Activated T-helper 9 cell treated with anti-CD3 and anti-CD28 coated beads, Interleukin-2, amount 50 U/mL, for 16 hours (primary cell): ENCODE data around the gene TBRG4.
"Not testable (repeated sequence)": the region's sequence is repeated elsewhere in the genome, so short reads cannot be mapped to it uniquely, and the experiment has no call there.

Source experiments
- DNase-seq: peaks from one replicate; pipeline ENCODE4 v3.0.0-alpha.2; 2020; ENCODE audit warnings: low read depth

The TBRG4 gene

GRCh38 chr7:45116048-45116447 lies 4.6 kb upstream of the TBRG4 start:
- DNase-seq = no peak

DNA sequence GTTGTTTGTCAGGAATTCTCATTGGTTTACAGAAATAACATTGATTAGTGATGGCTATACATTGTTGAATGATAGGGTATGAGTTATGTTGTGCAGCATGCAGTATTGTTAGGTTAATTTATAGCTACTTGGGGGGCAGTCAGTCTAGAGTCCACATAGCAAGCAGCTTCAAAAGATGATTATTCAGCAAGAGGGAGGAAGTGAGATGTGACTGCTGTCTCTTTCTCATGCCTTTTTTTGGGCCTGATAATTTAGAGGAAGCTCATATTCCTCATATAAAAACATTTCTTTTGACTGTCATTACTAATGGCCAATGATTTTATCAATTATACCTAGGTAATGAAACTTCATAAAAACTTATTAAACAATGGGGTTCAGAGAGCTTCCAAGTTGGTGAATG lies 3.4 kb upstream of the TBRG4 start:
- DNase-seq = no peak

DNA sequence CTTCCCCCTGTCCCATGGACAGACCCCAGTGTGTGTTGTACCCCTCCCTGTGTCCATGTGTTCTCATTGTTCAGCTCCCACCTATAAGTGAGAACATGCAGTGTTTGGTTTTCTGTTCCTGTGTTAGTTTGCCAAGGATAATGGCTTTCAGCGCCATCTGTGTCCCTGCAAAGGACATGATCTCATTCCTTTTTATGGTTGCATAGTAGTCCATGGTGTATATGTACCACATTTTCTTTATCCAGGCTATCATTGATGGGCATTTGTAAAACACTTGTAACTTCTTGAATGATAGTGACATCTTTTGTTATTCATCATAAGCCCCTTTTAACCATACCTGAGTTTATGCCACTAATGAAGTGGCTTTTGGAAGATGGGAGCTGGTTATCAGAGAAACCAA lies 2.8 kb upstream of the TBRG4 start:
- not testable (repeated sequence) for DNase-seq

- no peak for DNase-seq
Observed at GRCh38 chr7:45112648-45113047, 1.2 kb upstream of the TBRG4 start.

DNA sequence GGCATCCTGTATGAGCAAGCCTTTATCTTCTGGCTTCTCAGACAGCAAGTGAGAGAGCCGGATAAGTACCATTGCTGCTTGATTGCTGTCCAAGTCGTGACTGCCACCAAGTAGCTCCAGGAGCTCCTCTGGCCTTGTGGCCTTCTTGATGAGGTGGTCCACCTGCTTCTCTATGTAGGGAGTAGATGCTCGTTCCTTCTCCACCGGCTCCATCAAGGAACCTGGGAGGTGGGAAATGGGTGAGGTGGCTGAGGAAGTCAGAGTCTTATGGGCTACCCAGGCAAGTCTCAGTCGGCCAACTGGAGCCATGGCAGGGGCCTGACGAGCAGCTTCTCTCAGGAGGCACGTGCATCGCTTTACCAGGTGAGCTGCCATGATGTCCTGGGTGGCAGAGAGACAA lies 2.6 kb downstream of the TBRG4 start:
- no peak for DNase-seq

DNA sequence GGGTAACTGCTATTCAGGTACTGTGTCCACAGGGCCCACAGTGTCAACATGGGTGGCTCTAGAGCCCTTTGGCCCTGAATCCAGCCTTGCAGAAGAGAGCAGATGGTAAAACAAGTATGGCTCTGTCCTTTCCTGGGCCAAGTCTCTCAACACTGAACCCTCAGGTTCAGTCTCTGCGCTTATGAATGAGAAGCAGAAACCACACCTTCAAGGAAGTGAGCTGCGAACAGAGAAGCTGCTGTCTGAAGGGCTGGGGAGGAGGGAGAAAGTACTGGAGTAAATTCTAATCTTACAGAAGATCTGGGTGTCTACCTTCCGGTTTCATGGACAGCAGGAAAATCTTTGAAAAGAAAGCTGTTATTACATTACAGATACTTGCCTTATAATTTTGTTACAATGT lies 4.1 kb downstream of the TBRG4 start:
- DNase-seq = no peak

DNA sequence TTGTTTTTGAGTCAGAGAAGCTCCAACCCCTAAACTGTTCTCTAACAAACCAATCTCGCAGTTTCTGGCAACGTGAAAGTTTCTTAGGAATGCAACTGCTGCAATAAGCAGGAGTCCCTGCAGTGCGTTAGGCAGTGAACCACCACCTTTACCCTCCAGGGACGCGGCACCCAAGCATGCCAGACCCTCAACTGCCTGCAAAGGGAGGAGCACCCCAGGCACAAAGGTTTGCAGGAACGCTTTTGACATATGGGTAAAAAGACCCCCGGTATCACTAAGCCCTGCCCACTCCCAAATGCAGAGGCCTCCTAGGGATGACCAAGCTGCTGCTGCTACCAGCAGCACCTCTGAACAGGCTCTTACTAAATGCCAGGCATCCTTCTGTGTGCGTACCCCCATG lies 4.7 kb downstream of the TBRG4 start:
- no peak for DNase-seq

GRCh38 chr7:45105588-45106188 lies 5.8 kb downstream of the TBRG4 start:
- no peak for DNase-seq

DNA sequence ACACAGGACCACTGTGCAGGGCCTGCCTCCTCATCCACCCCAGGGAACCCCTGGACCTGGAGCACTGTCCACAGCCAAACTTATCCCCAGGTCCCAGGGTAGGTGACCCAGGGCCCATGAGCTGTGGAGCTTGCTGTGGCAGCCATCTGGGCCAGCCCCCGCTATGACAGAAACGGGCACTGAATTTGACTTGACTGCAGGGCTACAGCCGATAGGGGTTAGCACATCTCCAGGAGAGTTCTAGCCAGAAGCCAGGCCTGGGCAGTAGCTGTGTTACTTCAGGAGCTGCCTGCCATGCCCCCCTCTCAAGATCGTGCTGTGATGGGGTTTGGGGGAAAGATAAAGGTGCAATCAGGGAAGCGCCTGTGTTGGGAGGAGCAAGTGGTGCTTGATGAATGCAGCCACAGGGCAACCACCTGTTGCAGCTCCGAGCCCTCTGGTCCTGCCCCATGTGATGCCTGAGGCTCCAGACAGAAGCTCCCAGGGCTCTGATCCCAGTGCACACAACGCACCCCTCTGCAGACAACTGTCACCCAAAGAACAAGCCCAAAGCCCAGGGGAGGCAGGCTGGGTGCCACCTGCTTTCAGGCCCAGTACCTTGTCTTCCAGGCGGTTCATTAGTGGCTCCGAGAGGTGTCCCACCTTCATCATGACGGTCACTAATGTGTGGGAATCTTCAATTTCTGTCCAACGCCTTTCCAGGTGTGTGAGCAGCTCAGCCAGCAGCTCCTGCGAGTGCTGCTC lies 6.5 kb downstream of the TBRG4 start:
- no peak for DNase-seq

GRCh38 chr7:45103958-45104843 lies 7.3 kb downstream of the TBRG4 start:
- DNase-seq = no peak

- DNase-seq = no peak
Observed at GRCh38 chr7:45102785-45103712, 8.4 kb downstream of the TBRG4 start.

GRCh38 chr7:45101748-45102147 lies 9.7 kb downstream of the TBRG4 start:
- no peak for DNase-seq

DNA sequence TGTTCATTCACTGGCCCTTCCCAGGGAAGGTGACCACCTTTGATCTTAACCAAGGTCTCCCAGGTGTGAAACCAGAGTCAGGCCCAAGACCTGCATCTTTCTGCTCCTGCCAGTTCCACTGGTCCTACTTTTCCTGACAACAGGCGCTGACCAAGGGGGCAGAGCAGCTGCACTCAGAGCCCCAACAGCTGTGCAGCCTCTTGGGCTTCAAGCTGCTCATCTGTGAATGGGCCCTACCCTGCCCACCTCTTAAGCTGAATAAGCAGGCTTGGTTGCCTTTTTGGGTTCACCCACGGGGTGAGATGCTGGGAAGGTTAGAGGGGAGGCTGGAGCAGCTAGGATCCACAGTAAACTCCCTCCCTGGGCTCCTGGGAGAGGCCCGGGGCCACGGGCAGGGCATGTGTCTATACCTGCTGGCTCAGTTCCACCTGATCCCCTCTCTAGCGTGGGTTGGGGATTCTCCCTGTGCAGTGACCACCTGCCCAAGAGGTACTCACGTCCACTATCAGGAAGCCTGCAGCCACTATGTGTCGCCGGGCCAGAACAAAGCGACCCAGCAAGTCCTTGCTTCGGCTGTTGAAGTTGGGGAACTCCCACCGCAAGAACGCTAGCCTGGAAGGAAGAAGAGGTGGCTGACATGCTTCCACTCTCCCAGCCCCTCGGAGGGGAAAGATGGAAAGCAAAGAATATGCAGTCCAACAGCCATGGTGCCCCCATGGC lies 10.6 kb downstream of the TBRG4 start:
- no peak for DNase-seq

- DNase-seq = no peak
Observed at GRCh38 chr7:45099891-45100760, 11.4 kb downstream of the TBRG4 start.

- no peak for DNase-seq
Observed at GRCh38 chr7:45098983-45099839, 12.3 kb downstream of the TBRG4 start.

- no peak for DNase-seq
Observed at GRCh38 chr7:45092931-45093235, 18.6 kb downstream of the TBRG4 start.

DNA sequence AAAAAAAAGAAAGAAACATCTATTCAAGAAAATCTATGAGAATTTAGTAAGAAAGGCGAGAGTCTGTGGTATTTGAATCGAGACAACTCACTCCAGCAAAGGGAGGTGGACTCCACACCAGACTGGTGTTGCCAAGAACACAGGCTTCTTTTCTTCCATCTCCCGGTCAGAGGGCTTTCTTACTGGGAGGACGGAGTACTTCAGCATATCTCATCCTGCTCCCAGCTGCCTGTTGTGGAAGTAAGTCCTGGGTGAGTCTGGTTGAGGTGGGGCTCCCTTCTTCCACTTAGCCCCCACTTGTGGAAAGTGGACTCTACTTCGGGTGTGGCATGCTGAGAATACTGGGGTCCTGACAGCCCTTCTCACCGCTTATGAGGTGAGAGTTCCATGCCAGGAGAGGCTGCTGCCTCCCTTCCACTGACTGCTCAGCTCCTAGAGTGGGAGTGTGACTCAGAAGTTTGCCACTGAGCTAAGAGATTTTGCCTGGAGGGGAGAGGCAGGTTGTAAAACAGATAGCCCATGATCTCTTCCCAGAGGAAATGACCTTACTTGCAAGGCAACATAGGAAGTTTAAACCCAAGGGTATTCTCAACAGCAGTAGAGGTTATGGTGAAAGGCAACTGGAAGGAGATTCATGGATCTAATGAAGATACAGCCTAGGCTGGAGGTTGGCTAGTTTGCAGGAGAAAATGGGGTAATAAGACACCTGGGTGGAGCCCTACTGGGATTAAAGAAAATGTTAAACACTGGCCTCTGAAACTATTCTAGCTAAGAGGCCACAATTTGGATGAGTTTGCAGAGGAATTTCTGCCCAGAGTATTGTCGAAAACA lies 19.2 kb downstream of the TBRG4 start:
- no peak for DNase-seq

GRCh38 chr7:45089341-45089891 lies 22.1 kb downstream of the TBRG4 start:
- peak; percentile 39 for DNase-seq
